GM12864 (cell line): ENCODE data around the gene FXYD1.

Experiments
- DNase-seq: peaks from one replicate; pipeline ENCODE4 v3.0.0-alpha.2; 2011; ENCODE audit warnings: low read depth
- H3K4me3 ChIP-seq: 2 replicates; pipeline ENCODE4 v1.5.1; 2011; ENCODE audit warnings: mild to moderate bottlenecking, low read depth, low read length, control low read depth
- CTCF ChIP-seq: IDR thresholded peaks from 2 replicates; pipeline ENCODE4 v1.5.1; 2011; ENCODE audit warnings: low read depth, mild to moderate bottlenecking, moderate library complexity, low read length, control low read depth, inconsistent platforms; ENCODE audit errors: missing control alignments

Gene FXYD1

GRCh38 chr19:35142606-35143230, 4.1 kb downstream of the FXYD1 start:
- TF ChIP-seq CTCF, result peak; percentile 46
- no peak for DNase-seq
- H3K4me3 ChIP-seq, result no peak overlapping the region

- H3K4me3 ChIP-seq, result no peak within 1 kb of the TSS
- no peak for DNase-seq
- no peak for TF ChIP-seq CTCF
Observed at GRCh38 chr19:35143231-35143715, 4.6 kb downstream of the FXYD1 start, which contains the start of gene FXYD7. Gene FXYD7 (plus strand): TSS chr19:35143255. CDS start chr19:35143334, 79 bp downstream.

- DNase-seq, result no peak
- H3K4me3 ChIP-seq, result no peak overlapping the region
- no peak for TF ChIP-seq CTCF
Observed at GRCh38 chr19:35143818-35144217, 5.2 kb downstream of the FXYD1 start.

- TF ChIP-seq CTCF, result no peak
- H3K4me3 ChIP-seq, result no peak overlapping the region
- DNase-seq, result no peak
Observed at GRCh38 chr19:35144259-35144599, 5.6 kb downstream of the FXYD1 start.

GRCh38 chr19:35144600-35145436, 6.2 kb downstream of the FXYD1 start:
- no peak overlapping the region for H3K4me3 ChIP-seq
- no peak for TF ChIP-seq CTCF
- no peak for DNase-seq

- TF ChIP-seq CTCF, result no peak
- H3K4me3 ChIP-seq, result no peak overlapping the region
- no peak for DNase-seq
Observed at GRCh38 chr19:35146746-35147459, 8.3 kb downstream of the FXYD1 start.
